NCI-H2227 (cell line): Measurements from ENCODE around the gene CCL28.

Experiments
- DNase-seq: peaks from one replicate; lab custom pipeline; 2025; ENCODE audit not compliant: unreplicated experiment; lab: John Stamatoyannopoulos, UW

The CCL28 gene

GRCh38 chr5:43358726-43359125 is 53.5 kb downstream of the CCL28 start:
- DNase-seq = no peak

GRCh38 chr5:43358301-43358700 is 53.9 kb downstream of the CCL28 start:
- no peak for DNase-seq

- DNase-seq = no peak
These were observed 54.3 kb downstream of the CCL28 start for GRCh38 chr5:43357878-43358281.

- no peak for DNase-seq
These were observed 55.1 kb downstream of the CCL28 start for GRCh38 chr5:43357067-43357466.

- DNase-seq = no peak
These were observed 57.4 kb downstream of the CCL28 start for GRCh38 chr5:43354774-43355173.

- no peak for DNase-seq
These were observed 58.5 kb downstream of the CCL28 start for GRCh38 chr5:43353668-43354067.

- DNase-seq = no peak
These were observed 59.3 kb downstream of the CCL28 start for GRCh38 chr5:43352915-43353314.

GRCh38 chr5:43352131-43352530 is 60.1 kb downstream of the CCL28 start:
- DNase-seq = no peak

GRCh38 chr5:43348861-43349363 is 63.3 kb downstream of the CCL28 start:
- no peak for DNase-seq

GRCh38 chr5:43348207-43348606 is 64.0 kb downstream of the CCL28 start:
- DNase-seq = no peak

GRCh38 chr5:43338862-43339261 is 73.3 kb downstream of the CCL28 start:
- DNase-seq = no peak

- DNase-seq = no peak
These were observed 76.0 kb downstream of the CCL28 start for GRCh38 chr5:43336159-43336558.

- DNase-seq = no peak
These were observed 76.5 kb downstream of the CCL28 start for GRCh38 chr5:43335681-43336080.

- DNase-seq = no peak
These were observed 79.8 kb downstream of the CCL28 start for GRCh38 chr5:43332401-43332800.
